VCaP (cell line): ENCODE measurements around the gene C11orf68.

ENCODE experiments used
- H3K27ac ChIP-seq: fragments of 450-650 bp; 2 replicates; pipeline ENCODE4 v1.5.1; 2017
- TF ChIP-seq, protein P1 (sequence below): fragments of 450-650 bp; conservative IDR thresholded peaks from 2 replicates; pipeline ENCODE4 v1.5.1; 2017; ENCODE audit warnings: mild to moderate bottlenecking, moderate library complexity

C11orf68 gene

DNA sequence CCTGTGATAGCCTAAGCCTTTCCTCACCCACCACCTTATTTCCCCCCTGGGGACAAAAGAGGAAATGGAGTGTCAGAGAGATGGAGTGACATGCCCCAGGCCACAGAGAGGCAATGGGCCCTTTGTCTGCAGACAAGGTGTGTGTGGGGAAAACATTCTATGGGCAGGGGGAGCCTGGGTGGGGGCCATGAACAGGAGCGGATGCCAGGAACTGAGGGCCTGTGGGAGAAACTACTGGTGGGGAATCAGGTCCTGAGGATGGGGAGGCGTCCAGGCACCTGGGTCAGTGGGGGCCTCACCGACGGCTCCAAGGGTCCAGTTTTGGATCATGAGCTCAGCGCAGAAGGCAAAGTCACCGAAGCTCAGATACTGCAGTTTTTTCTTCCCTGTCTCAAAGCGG, 33.6 kb downstream of the C11orf68 start:
- TF ChIP-seq, protein P1, sequence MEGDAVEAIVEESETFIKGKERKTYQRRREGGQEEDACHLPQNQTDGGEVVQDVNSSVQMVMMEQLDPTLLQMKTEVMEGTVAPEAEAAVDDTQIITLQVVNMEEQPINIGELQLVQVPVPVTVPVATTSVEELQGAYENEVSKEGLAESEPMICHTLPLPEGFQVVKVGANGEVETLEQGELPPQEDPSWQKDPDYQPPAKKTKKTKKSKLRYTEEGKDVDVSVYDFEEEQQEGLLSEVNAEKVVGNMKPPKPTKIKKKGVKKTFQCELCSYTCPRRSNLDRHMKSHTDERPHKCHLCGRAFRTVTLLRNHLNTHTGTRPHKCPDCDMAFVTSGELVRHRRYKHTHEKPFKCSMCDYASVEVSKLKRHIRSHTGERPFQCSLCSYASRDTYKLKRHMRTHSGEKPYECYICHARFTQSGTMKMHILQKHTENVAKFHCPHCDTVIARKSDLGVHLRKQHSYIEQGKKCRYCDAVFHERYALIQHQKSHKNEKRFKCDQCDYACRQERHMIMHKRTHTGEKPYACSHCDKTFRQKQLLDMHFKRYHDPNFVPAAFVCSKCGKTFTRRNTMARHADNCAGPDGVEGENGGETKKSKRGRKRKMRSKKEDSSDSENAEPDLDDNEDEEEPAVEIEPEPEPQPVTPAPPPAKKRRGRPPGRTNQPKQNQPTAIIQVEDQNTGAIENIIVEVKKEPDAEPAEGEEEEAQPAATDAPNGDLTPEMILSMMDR = no peak
- H3K27ac ChIP-seq = peak overlapping the region; percentile 94; the same call in 1 of the 2 replicates

DNA sequence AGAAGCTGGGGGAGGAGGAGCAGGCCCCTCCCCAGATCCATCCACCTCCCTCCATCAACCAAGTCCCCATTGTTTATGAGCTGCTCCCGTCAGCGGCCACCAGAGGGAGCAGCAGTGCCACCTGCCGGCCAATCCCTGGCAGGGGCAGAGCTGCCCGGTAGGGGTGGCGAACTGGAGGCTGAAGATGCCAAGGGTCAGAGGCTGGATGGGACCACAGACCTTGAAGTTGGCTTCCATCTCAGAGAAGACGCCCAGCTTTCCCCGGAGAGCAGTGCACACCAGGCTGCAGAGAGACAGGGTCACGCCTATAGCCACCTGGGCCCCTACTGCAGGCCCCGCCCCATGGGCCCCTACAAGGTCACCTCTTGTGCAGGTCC, 34.2 kb downstream of the C11orf68 start:
- peak overlapping the region; percentile 94 for H3K27ac ChIP-seq
- TF ChIP-seq, protein P1 = peak; percentile 100

DNA sequence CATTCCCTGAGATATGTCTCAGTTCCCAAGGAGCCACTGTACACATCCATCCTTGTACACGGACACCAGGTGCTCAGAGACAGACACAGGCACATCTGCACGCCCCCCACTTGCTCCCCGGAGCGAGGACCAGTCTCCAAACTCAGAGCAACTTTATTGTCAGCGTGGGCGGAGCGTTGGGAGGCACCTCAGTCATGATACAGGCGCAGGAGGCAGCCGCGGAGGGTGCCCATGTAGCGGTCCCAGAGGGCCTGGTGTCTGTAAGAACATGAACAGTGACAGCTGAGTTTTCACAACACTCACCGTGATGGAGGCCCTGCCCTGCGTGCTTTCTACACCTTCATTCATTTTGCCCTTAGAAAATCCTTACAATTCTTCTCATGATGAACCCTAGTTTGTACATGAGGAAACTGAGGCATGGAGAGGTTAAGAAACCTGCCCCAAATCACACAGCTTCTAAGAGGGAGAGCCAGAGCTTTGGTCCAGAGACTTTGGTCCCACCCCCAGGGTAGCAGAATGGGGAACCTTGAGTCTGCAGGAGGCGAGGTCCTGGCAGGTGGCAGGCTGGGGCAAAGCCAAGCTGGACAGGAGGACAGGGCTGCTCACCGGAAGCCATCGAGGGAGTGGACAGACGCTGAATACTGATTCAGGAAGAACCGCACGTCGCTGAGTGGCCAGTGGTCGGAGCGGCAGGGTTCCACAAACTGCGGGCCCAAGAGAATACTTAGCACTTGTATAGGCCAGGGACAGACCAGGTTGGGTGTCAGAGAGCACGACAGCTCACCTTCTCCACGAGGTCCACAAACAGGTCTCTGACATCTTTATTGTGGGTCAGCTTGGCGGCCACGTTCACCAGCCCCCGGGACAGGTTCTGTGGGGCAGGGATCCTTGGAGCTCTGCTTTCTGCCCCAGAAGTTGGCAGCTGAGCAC, 34.8 kb downstream of the C11orf68 start:
- H3K27ac ChIP-seq = peak overlapping the region; percentile 94
- TF ChIP-seq, protein P1 = no peak

- no peak overlapping the region for H3K27ac ChIP-seq
- TF ChIP-seq, protein P1 = no peak
These were observed 35.7 kb downstream of the C11orf68 start for GRCh38 chr11:65883058-65883761.

- TF ChIP-seq, protein P1 = no peak
- H3K27ac ChIP-seq = no peak overlapping the region
These were observed 36.5 kb downstream of the C11orf68 start for GRCh38 chr11:65882120-65883057.

- TF ChIP-seq, protein P1 = no peak
- H3K27ac ChIP-seq = no peak overlapping the region
These were observed 37.9 kb downstream of the C11orf68 start for GRCh38 chr11:65880844-65881421.
